Ascending aorta (tissue), 2 donors: ENCODE data around the gene GAD2. TPM values are rescaled to one million over a fixed set of nuclear protein-coding genes. Genes with fewer than 3 reads are reported as not detected.
"Not testable (repeated sequence)": the region's sequence is repeated elsewhere in the genome, so short reads cannot be mapped to it uniquely, and the experiment has no call there.

Experiments
- DNase-seq, 2 donors: peaks; one replicate each; pipeline ENCODE4 v3.0.0-alpha.2; 2019; ENCODE audit warnings: low spot score in 2 of 2
- H3K27ac ChIP-seq, 2 donors: fragments of 200-600 bp; sonication (generic); one replicate each; pipeline ENCODE4 v1.5.1; 2016 to 2017; ENCODE audit warnings: mild to moderate bottlenecking in 1 of 2
- H3K27me3 ChIP-seq: fragments of 200-600 bp; sonication (generic); one replicate; pipeline ENCODE4 v1.5.1; 2017
- H3K36me3 ChIP-seq, 2 donors: fragments of 200-600 bp; sonication (generic); one replicate each; pipeline ENCODE4 v1.5.1; 2016
- H3K4me1 ChIP-seq, 2 donors: fragments of 200-600 bp; sonication (generic); one replicate each; pipeline ENCODE4 v1.5.1; 2016 to 2017; ENCODE audit warnings: mild to moderate bottlenecking in 1 of 2
- H3K4me3 ChIP-seq, 2 donors: fragments of 200-600 bp; sonication (generic); one replicate each; pipeline ENCODE4 v1.5.1; 2016 to 2017; ENCODE audit warnings: mild to moderate bottlenecking in 1 of 2
- H3K9me3 ChIP-seq, 2 donors: fragments of 200-600 bp; sonication (generic); one replicate each; pipeline ENCODE4 v1.5.1; 2016
- CTCF ChIP-seq, 3 experiments: fragments of 200-600 bp in 2 of 3; fragments of 450-650 bp in 1 of 3; sonication (generic) in 2 of 3; IDR thresholded peaks; one replicate each; pipeline ENCODE4 v1.5.1; 2016 to 2019; ENCODE audit warnings: antibody characterized with exemption in 3 of 3, mild to moderate bottlenecking in 1 of 3, moderate library complexity in 1 of 3
- intact Hi-C: fragments of 100-400 bp; cut with DNase I; formaldehyde crosslinking; loops from one replicate; pipeline ENCODE4 v1.15.1; 2023
- total RNA-seq: library from RNA; depleted of rRNA; stranded (reverse); fragments of >200 nt; gene quantifications from one replicate; pipeline ENCODE4 v1.1.0, GENCODE V29; 2016

The GAD2 gene
- total RNA-seq, 1 donor from 2014 or later = not detected

GRCh38 chr10:26334232-26334931, 117.8 kb downstream of the GAD2 start:
- Histone ChIP-seq H3K27me3 (no peaks in the 10 kb centered on the region), H3K36me3 (no peaks in the 10 kb centered on the region), H3K9me3 (peaks cover 0 to 11% of the 10 kb centered on the region in 2 donors), H3K4me1 (no peaks in the 10 kb centered on the region), H3K27ac (no peak overlapping the region), H3K4me3 (no peak overlapping the region)
- intact Hi-C loops = loop anchor here (2.0 kb wide), 1 partner anchor 222 kb away; no protein-coding TSS in a partner anchor
- TF ChIP-seq CTCF (IDR thresholded peaks at IDR 0.05) = no peak
- no peak for DNase-seq

- Histone ChIP-seq H3K27ac (no peak overlapping the region), H3K27me3 (no peaks in the 10 kb centered on the region), H3K9me3 (peaks cover 0 to 11% of the 10 kb centered on the region in 2 donors), H3K4me1 (no peaks in the 10 kb centered on the region), H3K36me3 (no peaks in the 10 kb centered on the region), H3K4me3 (peak overlapping the region in 1 of 2 donors; percentile 35)
- peak in 1 of 2 donors; percentile 65 for DNase-seq
- intact Hi-C loops = loop anchor here (2.0 kb wide), 1 partner anchor 222 kb away; no protein-coding TSS in a partner anchor
- TF ChIP-seq CTCF (IDR thresholded peaks at IDR 0.05) = peak; percentile 24 to 53 (median 51)
Observed at GRCh38 chr10:26334932-26335573, 118.5 kb downstream of the GAD2 start.

GRCh38 chr10:26335574-26336093, 119.1 kb downstream of the GAD2 start:
- H3K4me1 ChIP-seq = no peaks in the 10 kb centered on the region
- no peaks in the 10 kb centered on the region for H3K36me3 ChIP-seq
- H3K27me3 ChIP-seq = no peaks in the 10 kb centered on the region
- H3K27ac ChIP-seq = no peak overlapping the region
- TF ChIP-seq CTCF (IDR thresholded peaks at IDR 0.05) = no peak
- DNase-seq = no peak
- peak overlapping the region in 1 of 2 donors; percentile 35 for H3K4me3 ChIP-seq
- intact Hi-C loops = loop anchor here (2.0 kb wide), 1 partner anchor 221 kb away; no protein-coding TSS in a partner anchor
- peaks cover 0 to 11% of the 10 kb centered on the region in 2 donors for H3K9me3 ChIP-seq

- intact Hi-C loops = no loop called here
Observed at GRCh38 chr10:26336979-26337378, 120.4 kb downstream of the GAD2 start.

GRCh38 chr10:26341701-26342100, 125.1 kb downstream of the GAD2 start:
- no peak for TF ChIP-seq CTCF (IDR thresholded peaks at IDR 0.05)

More at GRCh38 chr10:26336979-26337378, 120.4 kb downstream of the GAD2 start:
- H3K9me3 ChIP-seq = peaks cover 0 to 11% of the 10 kb centered on the region in 2 donors
- H3K27me3 ChIP-seq = no peaks in the 10 kb centered on the region
- no peak for DNase-seq
- H3K4me1 ChIP-seq = no peaks in the 10 kb centered on the region
- no peak overlapping the region for H3K27ac ChIP-seq
- no peak overlapping the region for H3K4me3 ChIP-seq
- no peak for TF ChIP-seq CTCF (IDR thresholded peaks at IDR 0.05)
- H3K36me3 ChIP-seq = no peaks in the 10 kb centered on the region

GRCh38 chr10:26348821-26349417, 132.3 kb downstream of the GAD2 start:
- H3K27ac ChIP-seq, H3K4me1 ChIP-seq, H3K4me3 ChIP-seq, H3K36me3 ChIP-seq, intact Hi-C loops, DNase-seq, H3K27me3 ChIP-seq, H3K9me3 ChIP-seq: not testable (repeated sequence)

More at GRCh38 chr10:26341701-26342100, 125.1 kb downstream of the GAD2 start:
- Histone ChIP-seq H3K4me1 (no peaks in the 10 kb centered on the region), H3K36me3 (no peaks in the 10 kb centered on the region), H3K4me3 (no peak overlapping the region), H3K27ac (no peak overlapping the region), H3K27me3 (no peaks in the 10 kb centered on the region), H3K9me3 (no peaks in the 10 kb centered on the region)
- DNase-seq = no peak
- intact Hi-C loops = no loop called here
